IgD-negative memory B cell (primary cell): ENCODE data around the gene LSM3. TPM values are rescaled to one million over a fixed set of nuclear protein-coding genes. Genes with fewer than 3 reads are reported as not detected.

ENCODE experiments used
- polyA plus RNA-seq: library from polyadenylated mRNA; unstranded; fragments of 300-500 nt; fragmentation: Illumina TruSeq; gene quantifications from one replicate; pipeline ENCODE4 v1.2.3, GENCODE V29; 2021

Gene LSM3
- polyA plus RNA-seq, 1 donor from 2014 or later, result 25.3 TPM

Other genes with a start within 250 kb of the LSM3 start
- gene CHCHD4, start 53.9 kb upstream of the LSM3 start, polyA plus RNA-seq, result 18.7 TPM
- 40.0 TPM for gene TMEM43, start 53.8 kb upstream of the LSM3 start, polyA plus RNA-seq
- gene XPC, start 216 bp upstream of the LSM3 start, polyA plus RNA-seq, result 40.6 TPM
- 7.6 TPM for gene SLC6A6, start 223.8 kb downstream of the LSM3 start, polyA plus RNA-seq